ENCODE measurements around the gene SFXN4. TPM values are rescaled to one million over a fixed set of nuclear protein-coding genes. Genes with fewer than 3 reads are reported as not detected.
A peak's percentile ranks its signal among the peaks of the same experiment; 100 is the strongest.

SFXN4 gene
- total RNA-seq, 1 experiment from 2014 or later, result 24.0 TPM

DNA sequence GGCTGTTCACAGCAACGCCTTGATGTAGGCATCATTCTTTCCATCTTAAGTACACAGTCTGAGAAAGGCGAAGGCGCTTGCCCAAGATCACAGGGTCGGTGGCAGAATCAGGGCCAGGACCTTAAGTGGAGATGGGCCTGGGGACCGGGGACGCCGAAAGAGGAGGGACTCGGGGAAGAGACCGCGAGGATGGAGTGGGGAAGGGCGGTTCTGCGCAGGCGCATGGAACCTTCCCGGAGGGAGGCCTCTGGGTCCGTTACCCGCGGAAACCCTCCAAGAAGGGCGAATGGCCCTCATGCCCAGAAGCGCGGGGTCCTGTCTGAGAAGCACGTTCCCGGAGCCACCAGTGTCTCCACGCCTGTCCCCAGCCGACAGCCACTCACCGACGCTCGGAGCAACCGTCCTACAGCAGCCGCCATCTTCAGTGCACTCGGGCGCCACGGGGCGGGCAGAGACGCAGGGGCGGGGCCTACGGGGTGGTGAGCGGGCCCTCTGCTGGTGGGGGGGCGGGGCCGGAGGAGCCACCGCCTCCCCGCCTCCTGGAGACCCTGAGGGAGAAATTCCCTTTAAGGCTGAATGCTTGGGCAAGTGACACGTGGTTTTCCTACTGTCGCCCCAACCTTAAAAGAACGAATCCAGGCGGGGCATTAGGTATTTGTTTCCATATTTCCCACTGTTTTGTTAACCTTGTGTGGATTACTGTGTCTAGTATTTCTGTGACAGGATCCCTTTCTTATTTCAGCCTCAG lies 13.0 kb upstream of the SFXN4 start, which contains the start of gene PRDX3:
Gene PRDX3 (minus strand): TSS at position 441 of the 748 bp plus-strand sequence. CDS start 22 bp downstream, at position 419.
- H3K27me3 Mint-ChIP-seq (ENCODE audit: low read depth), result no peaks in the 10 kb centered on the region
- DNase-seq (ENCODE audit: low spot score) (peak; percentile 95), ATAC-seq (peak; percentile 99)
- peak within 1 kb of the TSS; percentile 99 for H3K4me3 Mint-ChIP-seq
- H3K4me1 Mint-ChIP-seq, result peaks cover 10% of the 10 kb centered on the region
- peaks cover under 1% of the 10 kb centered on the region; the same call in 1 of the 2 replicates for H3K9me3 Mint-ChIP-seq
- peak within 1 kb of the TSS; percentile 96 for H3K27ac Mint-ChIP-seq
- CTCF ChIA-PET, result no interaction called here
- H3K36me3 Mint-ChIP-seq, result peaks cover 27% of the 10 kb centered on the region
- POLR2A ChIA-PET, result no interaction called here
- TF ChIP-seq TEAD1 (CRISPR knock-in tag; IDR thresholded peaks at IDR 0.05) (0 out of 2 replicates have a peak, but pooled peaks have one; percentile 24), FOXK1 (CRISPR knock-in tag; IDR thresholded peaks at IDR 0.05) (no peak), MYBL2 (CRISPR knock-in tag; IDR thresholded peaks at IDR 0.05) (peak; percentile 64; the same call in 1 of the 2 replicates), NR3C1 (CRISPR knock-in tag; conservative IDR thresholded peaks at IDR 0.05; ENCODE audit: low read depth) (no peak), ARID4B (CRISPR knock-in tag; IDR thresholded peaks at IDR 0.05; ENCODE audit: borderline replicate concordance) (0 out of 2 replicates have a peak, but pooled peaks have one; percentile 44), PRDM15 (CRISPR knock-in tag; IDR thresholded peaks at IDR 0.05) (no peak), ZNF281 (CRISPR knock-in tag; IDR thresholded peaks at IDR 0.05) (peak; percentile 76; the same call in 1 of the 2 replicates), ATF1 (CRISPR knock-in tag; IDR thresholded peaks at IDR 0.05) (no peak), ZSCAN18 (CRISPR knock-in tag; IDR thresholded peaks at IDR 0.05) (no peak), ZNF671 (CRISPR knock-in tag; IDR thresholded peaks at IDR 0.05) (no peak), IRF2 (CRISPR knock-in tag; IDR thresholded peaks at IDR 0.05; ENCODE audit: borderline replicate concordance, low read depth) (no peak), CBFB (CRISPR knock-in tag; IDR thresholded peaks at IDR 0.05; ENCODE audit: low read depth) (no peak; the same call in 1 of the 2 replicates), ELF4 (CRISPR knock-in tag; IDR thresholded peaks at IDR 0.05; ENCODE audit: low read depth) (no peak)
- TF ChIP-seq, protein P1, sequence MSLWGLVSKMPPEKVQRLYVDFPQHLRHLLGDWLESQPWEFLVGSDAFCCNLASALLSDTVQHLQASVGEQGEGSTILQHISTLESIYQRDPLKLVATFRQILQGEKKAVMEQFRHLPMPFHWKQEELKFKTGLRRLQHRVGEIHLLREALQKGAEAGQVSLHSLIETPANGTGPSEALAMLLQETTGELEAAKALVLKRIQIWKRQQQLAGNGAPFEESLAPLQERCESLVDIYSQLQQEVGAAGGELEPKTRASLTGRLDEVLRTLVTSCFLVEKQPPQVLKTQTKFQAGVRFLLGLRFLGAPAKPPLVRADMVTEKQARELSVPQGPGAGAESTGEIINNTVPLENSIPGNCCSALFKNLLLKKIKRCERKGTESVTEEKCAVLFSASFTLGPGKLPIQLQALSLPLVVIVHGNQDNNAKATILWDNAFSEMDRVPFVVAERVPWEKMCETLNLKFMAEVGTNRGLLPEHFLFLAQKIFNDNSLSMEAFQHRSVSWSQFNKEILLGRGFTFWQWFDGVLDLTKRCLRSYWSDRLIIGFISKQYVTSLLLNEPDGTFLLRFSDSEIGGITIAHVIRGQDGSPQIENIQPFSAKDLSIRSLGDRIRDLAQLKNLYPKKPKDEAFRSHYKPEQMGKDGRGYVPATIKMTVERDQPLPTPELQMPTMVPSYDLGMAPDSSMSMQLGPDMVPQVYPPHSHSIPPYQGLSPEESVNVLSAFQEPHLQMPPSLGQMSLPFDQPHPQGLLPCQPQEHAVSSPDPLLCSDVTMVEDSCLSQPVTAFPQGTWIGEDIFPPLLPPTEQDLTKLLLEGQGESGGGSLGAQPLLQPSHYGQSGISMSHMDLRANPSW (CRISPR knock-in tag; conservative IDR thresholded peaks at IDR 0.05; ENCODE audit: low read depth), result no peak
- TF ChIP-seq, protein P2, sequence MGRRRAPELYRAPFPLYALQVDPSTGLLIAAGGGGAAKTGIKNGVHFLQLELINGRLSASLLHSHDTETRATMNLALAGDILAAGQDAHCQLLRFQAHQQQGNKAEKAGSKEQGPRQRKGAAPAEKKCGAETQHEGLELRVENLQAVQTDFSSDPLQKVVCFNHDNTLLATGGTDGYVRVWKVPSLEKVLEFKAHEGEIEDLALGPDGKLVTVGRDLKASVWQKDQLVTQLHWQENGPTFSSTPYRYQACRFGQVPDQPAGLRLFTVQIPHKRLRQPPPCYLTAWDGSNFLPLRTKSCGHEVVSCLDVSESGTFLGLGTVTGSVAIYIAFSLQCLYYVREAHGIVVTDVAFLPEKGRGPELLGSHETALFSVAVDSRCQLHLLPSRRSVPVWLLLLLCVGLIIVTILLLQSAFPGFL (CRISPR knock-in tag; IDR thresholded peaks at IDR 0.05; ENCODE audit: borderline replicate concordance), result no peak
- TF ChIP-seq, protein P3, sequence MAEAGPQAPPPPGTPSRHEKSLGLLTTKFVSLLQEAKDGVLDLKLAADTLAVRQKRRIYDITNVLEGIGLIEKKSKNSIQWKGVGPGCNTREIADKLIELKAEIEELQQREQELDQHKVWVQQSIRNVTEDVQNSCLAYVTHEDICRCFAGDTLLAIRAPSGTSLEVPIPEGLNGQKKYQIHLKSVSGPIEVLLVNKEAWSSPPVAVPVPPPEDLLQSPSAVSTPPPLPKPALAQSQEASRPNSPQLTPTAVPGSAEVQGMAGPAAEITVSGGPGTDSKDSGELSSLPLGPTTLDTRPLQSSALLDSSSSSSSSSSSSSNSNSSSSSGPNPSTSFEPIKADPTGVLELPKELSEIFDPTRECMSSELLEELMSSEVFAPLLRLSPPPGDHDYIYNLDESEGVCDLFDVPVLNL (CRISPR knock-in tag; IDR thresholded peaks at IDR 0.05; ENCODE audit: borderline replicate concordance, low read depth), result no peak
